DMS53 treated with DMSO at 0.1 percent for 48 hours (cell line): Measurements from ENCODE around the gene IFFO2.

Experiments
- DNase-seq: peaks from one replicate; lab custom pipeline; 2025; ENCODE audit not compliant: unreplicated experiment; lab: John Stamatoyannopoulos, UW

The IFFO2 gene

GRCh38 chr1:18938008-18938706 lies 18.3 kb downstream of the IFFO2 start:
- no peak for DNase-seq

- DNase-seq, result no peak
These were observed 18.9 kb downstream of the IFFO2 start for GRCh38 chr1:18937539-18937938.

- DNase-seq, result no peak
These were observed 19.5 kb downstream of the IFFO2 start for GRCh38 chr1:18936814-18937481.

GRCh38 chr1:18936471-18936813 lies 20.0 kb downstream of the IFFO2 start:
- DNase-seq, result no peak

- DNase-seq, result peak; percentile 5
These were observed 22.1 kb downstream of the IFFO2 start for GRCh38 chr1:18934205-18935000.

GRCh38 chr1:18932879-18933278 lies 23.6 kb downstream of the IFFO2 start:
- DNase-seq, result no peak

- DNase-seq, result no peak
These were observed 24.1 kb downstream of the IFFO2 start for GRCh38 chr1:18932387-18932786.

- DNase-seq, result no peak
These were observed 24.7 kb downstream of the IFFO2 start for GRCh38 chr1:18931730-18932129.

- no peak for DNase-seq
These were observed 26.8 kb downstream of the IFFO2 start for GRCh38 chr1:18929686-18930085.

GRCh38 chr1:18928985-18929384 lies 27.5 kb downstream of the IFFO2 start:
- DNase-seq, result no peak

GRCh38 chr1:18928406-18928805 lies 28.1 kb downstream of the IFFO2 start:
- no peak for DNase-seq

- no peak for DNase-seq
These were observed 28.7 kb downstream of the IFFO2 start for GRCh38 chr1:18927654-18928272.

GRCh38 chr1:18927082-18927653 lies 29.3 kb downstream of the IFFO2 start:
- no peak for DNase-seq

- DNase-seq, result no peak
These were observed 30.0 kb downstream of the IFFO2 start for GRCh38 chr1:18926315-18927081.

GRCh38 chr1:18925279-18925678 lies 31.2 kb downstream of the IFFO2 start:
- DNase-seq, result no peak

- no peak for DNase-seq
These were observed 32.2 kb downstream of the IFFO2 start for GRCh38 chr1:18924221-18924691.

GRCh38 chr1:18923756-18924211 lies 32.7 kb downstream of the IFFO2 start:
- DNase-seq, result no peak

- DNase-seq, result no peak
These were observed 33.4 kb downstream of the IFFO2 start for GRCh38 chr1:18922848-18923755.

GRCh38 chr1:18922319-18922726 lies 34.2 kb downstream of the IFFO2 start:
- DNase-seq, result no peak
